ENCODE data around the gene ITGB1BP1.

ITGB1BP1 gene

GRCh38 chr2:9460441-9461017, 37.2 kb upstream of the ITGB1BP1 start:
- Histone ChIP-seq H3K4me3 (ENCODE audit: low read depth, low read length) (no peak overlapping the region), H3K36me3 (ENCODE audit: control insufficient read depth, insufficient read depth, low read length) (peaks cover 81% of the 10 kb centered on the region), H3K27me3 (ENCODE audit: control insufficient read depth, insufficient read depth, low read length) (no peaks in the 10 kb centered on the region), H3K27ac (ENCODE audit: low read depth, low read length) (no peak overlapping the region), H3K9me3 (ENCODE audit: control insufficient read depth, insufficient read depth, low read depth, low read length) (no peaks in the 10 kb centered on the region), H3K4me1 (ENCODE audit: control insufficient read depth, insufficient read depth, low read length) (no peaks in the 10 kb centered on the region), H3K9ac (ENCODE audit: low read length) (no peak overlapping the region)

- H3K27me3 ChIP-seq (ENCODE audit: control insufficient read depth, insufficient read depth, low read length) = no peaks in the 10 kb centered on the region
- H3K4me1 ChIP-seq (ENCODE audit: control insufficient read depth, insufficient read depth, low read length) = no peaks in the 10 kb centered on the region
- peaks cover 82% of the 10 kb centered on the region for H3K36me3 ChIP-seq (ENCODE audit: control insufficient read depth, insufficient read depth, low read length)
- H3K27ac ChIP-seq (ENCODE audit: low read depth, low read length) = no peak overlapping the region
- H3K9me3 ChIP-seq (ENCODE audit: control insufficient read depth, insufficient read depth, low read depth, low read length) = no peaks in the 10 kb centered on the region
- H3K9ac ChIP-seq (ENCODE audit: low read length) = no peak overlapping the region
- no peak overlapping the region for H3K4me3 ChIP-seq (ENCODE audit: low read depth, low read length)
Measured at GRCh38 chr2:9451231-9451630, 27.9 kb upstream of the ITGB1BP1 start.

DNA sequence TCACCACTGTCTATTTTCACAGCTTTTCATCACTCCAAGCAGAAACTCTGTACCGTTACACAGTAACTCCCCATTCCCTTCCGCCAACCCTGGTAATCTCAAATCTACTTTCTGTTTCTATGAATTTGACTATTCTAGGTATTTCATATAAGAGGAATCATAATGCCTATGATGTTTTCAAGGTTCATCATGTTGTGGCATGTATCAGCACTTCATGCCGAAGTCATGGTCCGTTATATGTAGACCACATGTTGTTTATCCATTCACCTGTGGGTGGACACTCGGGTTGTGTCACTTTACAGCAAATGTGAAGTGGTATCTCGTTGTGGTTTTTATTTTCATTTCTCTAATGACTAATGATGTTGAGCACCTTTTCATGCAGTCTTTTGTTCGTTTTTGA, 21.8 kb upstream of the ITGB1BP1 start:
- Histone ChIP-seq H3K27me3 (ENCODE audit: control insufficient read depth, insufficient read depth, low read length) (no peaks in the 10 kb centered on the region), H3K36me3 (ENCODE audit: control insufficient read depth, insufficient read depth, low read length) (peaks cover 88% of the 10 kb centered on the region), H3K27ac (ENCODE audit: low read depth, low read length) (no peak overlapping the region), H3K9ac (ENCODE audit: low read length) (no peak overlapping the region), H3K4me3 (ENCODE audit: low read depth, low read length) (no peak overlapping the region), H3K9me3 (ENCODE audit: control insufficient read depth, insufficient read depth, low read depth, low read length) (no peaks in the 10 kb centered on the region), H3K4me1 (ENCODE audit: control insufficient read depth, insufficient read depth, low read length) (no peaks in the 10 kb centered on the region)

GRCh38 chr2:9443526-9443925, 20.2 kb upstream of the ITGB1BP1 start:
- Histone ChIP-seq H3K4me1 (ENCODE audit: control insufficient read depth, insufficient read depth, low read length) (no peaks in the 10 kb centered on the region), H3K9ac (ENCODE audit: low read length) (no peak overlapping the region), H3K9me3 (ENCODE audit: control insufficient read depth, insufficient read depth, low read depth, low read length) (no peaks in the 10 kb centered on the region), H3K27me3 (ENCODE audit: control insufficient read depth, insufficient read depth, low read length) (no peaks in the 10 kb centered on the region), H3K4me3 (ENCODE audit: low read depth, low read length) (no peak overlapping the region), H3K36me3 (ENCODE audit: control insufficient read depth, insufficient read depth, low read length) (peaks cover 90% of the 10 kb centered on the region), H3K27ac (ENCODE audit: low read depth, low read length) (no peak overlapping the region)

- Histone ChIP-seq H3K27ac (ENCODE audit: low read depth, low read length) (no peak overlapping the region), H3K9ac (ENCODE audit: low read length) (no peak overlapping the region), H3K4me1 (ENCODE audit: control insufficient read depth, insufficient read depth, low read length) (no peaks in the 10 kb centered on the region), H3K36me3 (ENCODE audit: control insufficient read depth, insufficient read depth, low read length) (peaks cover 88% of the 10 kb centered on the region), H3K4me3 (ENCODE audit: low read depth, low read length) (no peak overlapping the region), H3K9me3 (ENCODE audit: control insufficient read depth, insufficient read depth, low read depth, low read length) (no peaks in the 10 kb centered on the region), H3K27me3 (ENCODE audit: control insufficient read depth, insufficient read depth, low read length) (no peaks in the 10 kb centered on the region)
Measured at GRCh38 chr2:9441556-9441955, 18.2 kb upstream of the ITGB1BP1 start.

DNA sequence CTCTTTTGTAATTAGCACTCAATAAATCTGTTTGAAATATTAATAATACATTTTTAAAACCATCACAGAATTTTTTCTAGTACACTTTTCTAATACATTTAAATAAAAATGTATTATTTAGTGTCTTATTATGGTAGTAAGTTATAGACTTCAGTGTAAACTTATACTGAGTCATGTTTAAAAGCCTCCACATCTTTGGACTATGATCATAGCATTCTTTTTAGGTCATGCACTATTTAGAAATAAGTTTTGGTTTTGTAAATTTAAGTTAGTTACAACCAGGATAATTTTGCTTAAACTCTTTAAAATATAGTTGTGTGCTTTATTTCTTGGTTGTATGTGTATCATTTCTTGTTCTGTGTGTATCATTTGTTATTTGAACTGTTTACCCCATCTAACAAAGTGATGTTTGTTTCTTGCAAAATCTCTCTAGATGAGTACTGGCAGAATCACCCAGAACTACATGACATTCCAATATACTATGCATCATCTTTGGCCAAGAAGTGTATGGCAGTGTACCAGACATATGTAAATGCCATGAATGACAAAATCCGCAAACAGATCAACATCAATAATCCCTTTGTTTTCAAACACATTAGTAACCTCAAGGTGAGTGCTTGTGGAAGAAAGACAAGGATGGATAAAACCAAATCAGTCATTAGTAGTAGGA, 16.9 kb upstream of the ITGB1BP1 start:
- H3K36me3 ChIP-seq (ENCODE audit: control insufficient read depth, insufficient read depth, low read length) = peaks cover 85% of the 10 kb centered on the region
- H3K9ac ChIP-seq (ENCODE audit: low read length) = no peak overlapping the region
- H3K27ac ChIP-seq (ENCODE audit: low read depth, low read length) = no peak overlapping the region
- no peaks in the 10 kb centered on the region for H3K27me3 ChIP-seq (ENCODE audit: control insufficient read depth, insufficient read depth, low read length)
- H3K9me3 ChIP-seq (ENCODE audit: control insufficient read depth, insufficient read depth, low read depth, low read length) = no peaks in the 10 kb centered on the region
- no peaks in the 10 kb centered on the region for H3K4me1 ChIP-seq (ENCODE audit: control insufficient read depth, insufficient read depth, low read length)
- H3K4me3 ChIP-seq (ENCODE audit: low read depth, low read length) = no peak overlapping the region

DNA sequence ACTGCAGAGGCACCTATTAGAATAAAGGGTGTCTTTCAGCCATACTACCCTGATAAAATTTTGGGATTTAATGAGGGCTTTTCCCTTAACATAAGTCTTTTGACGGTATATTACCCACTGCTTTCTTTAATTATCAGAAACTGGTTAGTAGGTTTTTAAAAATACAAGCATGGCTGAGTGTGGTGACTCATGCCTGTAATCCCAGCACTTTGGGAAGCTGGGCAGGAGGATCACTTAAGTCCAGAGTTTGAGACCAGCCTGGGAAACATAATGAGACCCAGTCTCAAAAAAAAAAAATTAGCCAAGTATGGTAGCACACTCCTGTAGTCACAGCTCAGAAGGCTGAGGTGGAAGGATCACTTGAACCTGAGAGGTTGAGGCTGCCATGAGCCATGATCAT, 16.2 kb upstream of the ITGB1BP1 start:
- H3K4me1 ChIP-seq (ENCODE audit: control insufficient read depth, insufficient read depth, low read length) = no peaks in the 10 kb centered on the region
- no peak overlapping the region for H3K9ac ChIP-seq (ENCODE audit: low read length)
- no peak overlapping the region for H3K4me3 ChIP-seq (ENCODE audit: low read depth, low read length)
- no peaks in the 10 kb centered on the region for H3K27me3 ChIP-seq (ENCODE audit: control insufficient read depth, insufficient read depth, low read length)
- H3K27ac ChIP-seq (ENCODE audit: low read depth, low read length) = no peak overlapping the region
- peaks cover 85% of the 10 kb centered on the region for H3K36me3 ChIP-seq (ENCODE audit: control insufficient read depth, insufficient read depth, low read length)
- H3K9me3 ChIP-seq (ENCODE audit: control insufficient read depth, insufficient read depth, low read depth, low read length) = no peaks in the 10 kb centered on the region

- Histone ChIP-seq H3K27me3 (ENCODE audit: control insufficient read depth, insufficient read depth, low read length) (no peaks in the 10 kb centered on the region), H3K9me3 (ENCODE audit: control insufficient read depth, insufficient read depth, low read depth, low read length) (no peaks in the 10 kb centered on the region), H3K27ac (ENCODE audit: low read depth, low read length) (no peak overlapping the region), H3K4me3 (ENCODE audit: low read depth, low read length) (no peak overlapping the region), H3K36me3 (ENCODE audit: control insufficient read depth, insufficient read depth, low read length) (peaks cover 89% of the 10 kb centered on the region), H3K4me1 (ENCODE audit: control insufficient read depth, insufficient read depth, low read length) (no peaks in the 10 kb centered on the region), H3K9ac (ENCODE audit: low read length) (no peak overlapping the region)
Measured at GRCh38 chr2:9434489-9434888, 11.2 kb upstream of the ITGB1BP1 start.

DNA sequence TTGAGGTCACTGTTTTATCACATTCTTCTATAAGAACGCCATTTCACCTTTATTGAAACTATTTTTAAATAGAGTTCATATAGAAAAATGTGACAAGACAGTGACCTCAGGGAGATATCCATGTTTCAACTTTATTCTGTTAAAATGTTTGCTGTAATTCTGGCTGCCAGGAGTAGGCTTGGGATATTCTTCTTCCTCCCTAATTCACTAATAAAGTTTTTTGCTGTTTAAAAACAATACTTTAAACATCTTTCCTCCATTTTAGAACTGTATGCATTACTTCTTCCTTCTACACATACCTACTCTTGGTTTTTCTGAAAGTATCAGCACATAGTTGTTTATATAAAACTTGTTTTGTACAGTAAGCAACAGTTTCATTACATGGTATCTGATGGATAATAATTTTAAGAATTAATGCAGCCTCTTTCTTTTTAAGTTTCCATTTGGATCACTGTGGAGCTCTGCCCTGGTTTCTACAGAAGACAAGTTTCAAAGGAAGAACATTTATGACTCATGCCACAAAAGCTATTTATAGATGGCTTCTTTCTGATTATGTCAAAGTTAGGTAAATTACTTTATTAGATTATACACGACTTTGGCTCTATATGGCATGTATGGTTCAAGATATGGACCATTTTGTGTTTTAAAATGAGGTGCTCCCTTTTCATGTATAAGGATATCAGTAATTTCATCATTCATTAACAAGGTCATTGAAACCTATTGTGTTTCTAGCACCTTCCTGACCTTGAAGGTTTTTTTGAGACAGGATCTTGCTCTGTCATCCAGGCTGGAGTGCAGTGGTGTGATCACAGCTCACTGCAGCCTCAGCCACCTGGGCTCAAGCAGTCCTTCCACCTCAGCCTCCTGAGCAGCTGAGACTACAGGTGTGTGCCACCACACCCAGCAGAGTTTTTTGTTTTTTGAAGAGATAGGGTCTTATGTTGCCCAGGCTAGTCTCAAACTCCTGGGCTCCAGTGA, 7.3 kb upstream of the ITGB1BP1 start:
- H3K9me3 ChIP-seq (ENCODE audit: control insufficient read depth, insufficient read depth, low read depth, low read length) = no peaks in the 10 kb centered on the region
- H3K27ac ChIP-seq (ENCODE audit: low read depth, low read length) = no peak overlapping the region
- no peaks in the 10 kb centered on the region for H3K4me1 ChIP-seq (ENCODE audit: control insufficient read depth, insufficient read depth, low read length)
- no peak overlapping the region for H3K9ac ChIP-seq (ENCODE audit: low read length)
- H3K36me3 ChIP-seq (ENCODE audit: control insufficient read depth, insufficient read depth, low read length) = peaks cover 70% of the 10 kb centered on the region
- no peaks in the 10 kb centered on the region for H3K27me3 ChIP-seq (ENCODE audit: control insufficient read depth, insufficient read depth, low read length)
- H3K4me3 ChIP-seq (ENCODE audit: low read depth, low read length) = no peak overlapping the region

DNA sequence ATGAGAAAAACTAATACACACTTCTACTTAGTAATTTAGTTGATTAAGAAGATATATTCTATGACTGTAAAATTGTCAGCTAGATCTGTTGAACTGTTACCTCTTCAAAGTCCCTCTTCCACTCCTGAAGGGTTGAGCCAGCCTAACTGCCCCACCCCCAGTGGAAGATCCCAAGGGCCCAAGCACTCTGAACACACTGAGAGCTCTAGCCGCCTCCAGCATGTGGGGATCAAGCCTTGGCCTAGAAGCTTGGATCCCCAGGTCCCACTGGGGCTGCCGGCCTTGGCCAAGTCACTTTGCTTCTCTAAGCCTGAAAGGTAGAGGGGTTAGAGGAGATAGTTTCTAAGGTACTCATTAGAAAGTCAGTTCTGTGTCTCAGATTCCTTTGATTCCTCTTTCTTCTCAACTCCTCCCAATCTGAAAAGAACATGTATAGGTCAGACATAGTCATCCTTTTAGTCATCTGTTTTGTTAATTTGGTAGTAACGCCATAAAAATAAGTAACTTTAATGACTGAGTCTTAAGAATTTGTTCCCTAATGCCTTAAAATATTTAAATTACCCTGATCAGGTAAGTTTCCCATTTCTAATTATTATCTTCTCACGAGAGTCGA, 5.7 kb upstream of the ITGB1BP1 start:
- Histone ChIP-seq H3K27ac (ENCODE audit: low read depth, low read length) (no peak overlapping the region), H3K36me3 (ENCODE audit: control insufficient read depth, insufficient read depth, low read length) (peaks cover 58% of the 10 kb centered on the region), H3K4me1 (ENCODE audit: control insufficient read depth, insufficient read depth, low read length) (peaks cover 10% of the 10 kb centered on the region; the same call in 1 of the 2 replicates), H3K9me3 (ENCODE audit: control insufficient read depth, insufficient read depth, low read depth, low read length) (no peaks in the 10 kb centered on the region), H3K27me3 (ENCODE audit: control insufficient read depth, insufficient read depth, low read length) (no peaks in the 10 kb centered on the region), H3K9ac (ENCODE audit: low read length) (no peak overlapping the region), H3K4me3 (ENCODE audit: low read depth, low read length) (no peak overlapping the region)
